Measurements from ENCODE around the gene PKIG.
A peak's percentile ranks its signal among the peaks of the same experiment; 100 is the strongest.

The PKIG gene

GRCh38 chr20:44597516-44597915, 15.1 kb downstream of the PKIG start:
- no peak for DNase-seq

DNA sequence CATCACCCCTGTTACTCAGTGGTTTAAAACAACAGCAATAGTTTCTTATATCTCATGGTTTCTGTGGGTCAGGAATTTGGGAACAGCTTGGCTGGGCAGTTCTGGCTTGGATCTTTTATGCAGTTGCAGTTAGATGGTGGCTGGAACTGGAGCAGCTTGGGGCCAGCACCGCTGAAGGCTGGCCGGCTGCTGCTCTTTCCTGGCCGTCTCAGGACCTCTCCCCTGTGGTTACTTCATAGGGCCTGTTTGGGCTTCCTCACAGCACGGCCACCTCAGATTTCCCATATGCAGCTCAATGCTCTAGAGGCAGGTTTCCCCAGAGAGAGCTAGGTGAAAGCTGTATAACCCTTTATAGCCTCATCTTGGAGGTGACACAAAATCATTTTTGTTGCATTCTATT, 15.6 kb downstream of the PKIG start:
- no peak for DNase-seq

- DNase-seq, result no peak
Measured at GRCh38 chr20:44598423-44599305, 16.3 kb downstream of the PKIG start.

DNA sequence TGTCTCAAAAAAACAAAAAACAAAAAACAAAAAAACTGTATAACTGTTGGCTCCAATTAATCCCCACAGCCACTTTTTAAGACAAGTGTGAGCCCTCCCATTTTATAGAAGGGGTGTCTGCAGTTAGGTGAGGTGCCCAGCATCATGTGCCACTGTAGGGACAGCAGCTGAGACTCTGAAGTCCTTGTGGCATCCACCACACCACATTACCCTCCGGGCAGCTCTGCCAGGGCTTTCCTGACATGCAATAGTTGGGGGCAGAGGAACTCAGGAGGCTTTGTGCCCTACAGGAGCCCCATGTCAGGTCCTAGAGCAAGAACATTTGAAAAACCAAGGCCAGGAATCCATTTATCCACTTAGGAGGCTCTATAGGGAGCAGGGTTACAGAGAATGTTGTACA, 17.3 kb downstream of the PKIG start:
- DNase-seq, result no peak

GRCh38 chr20:44600301-44600700, 17.9 kb downstream of the PKIG start:
- no peak for DNase-seq

DNA sequence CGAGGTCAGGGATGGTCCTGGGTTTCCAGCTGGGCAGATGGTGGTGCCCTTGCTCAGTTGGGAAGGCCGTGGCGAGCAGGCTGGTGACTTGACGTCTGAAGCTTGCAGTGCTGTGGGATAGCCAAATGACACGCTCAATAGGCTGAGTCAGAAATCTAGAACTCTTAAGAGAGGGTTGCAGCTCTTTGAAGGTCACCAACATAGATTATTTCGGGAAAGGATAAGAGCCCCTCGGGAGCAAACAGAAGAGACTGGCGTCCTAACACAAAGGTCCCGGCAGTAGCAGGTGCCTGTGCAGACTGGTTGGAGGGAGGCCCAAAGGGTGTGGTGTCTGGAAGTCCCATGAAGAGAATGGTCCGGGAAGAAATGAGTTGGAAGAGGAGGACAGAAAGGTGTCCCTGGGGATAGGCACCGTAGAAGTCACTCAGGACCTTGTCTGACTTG, 18.4 kb downstream of the PKIG start:
- no peak for DNase-seq

DNA sequence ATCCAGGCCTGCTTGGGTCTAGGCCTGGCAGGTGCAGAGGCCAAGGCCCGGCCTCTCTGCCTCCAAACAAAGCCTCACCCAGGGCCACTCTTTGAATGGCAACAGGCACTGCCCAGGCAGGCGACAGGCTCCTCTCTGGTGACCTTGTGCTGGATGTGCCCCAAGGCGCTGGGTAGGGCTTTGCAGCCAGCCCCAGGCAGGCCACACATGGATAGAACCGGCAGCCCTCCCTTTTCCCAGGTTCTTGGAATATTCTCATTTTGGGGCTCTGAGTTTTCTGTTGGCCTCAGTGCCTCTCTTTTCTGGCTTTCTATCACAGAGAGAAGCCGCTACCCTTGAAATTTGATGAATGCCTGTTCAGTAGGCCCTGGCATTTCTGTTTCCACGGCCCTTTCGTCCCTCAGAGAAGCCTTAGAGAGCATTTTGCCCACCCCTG, 18.9 kb downstream of the PKIG start:
- DNase-seq, result no peak

GRCh38 chr20:44601801-44602204, 19.4 kb downstream of the PKIG start:
- DNase-seq, result peak; percentile 35

- no peak for DNase-seq
Measured at GRCh38 chr20:44603327-44603726, 20.9 kb downstream of the PKIG start.

GRCh38 chr20:44606725-44607441, 24.5 kb downstream of the PKIG start:
- no peak for DNase-seq

DNA sequence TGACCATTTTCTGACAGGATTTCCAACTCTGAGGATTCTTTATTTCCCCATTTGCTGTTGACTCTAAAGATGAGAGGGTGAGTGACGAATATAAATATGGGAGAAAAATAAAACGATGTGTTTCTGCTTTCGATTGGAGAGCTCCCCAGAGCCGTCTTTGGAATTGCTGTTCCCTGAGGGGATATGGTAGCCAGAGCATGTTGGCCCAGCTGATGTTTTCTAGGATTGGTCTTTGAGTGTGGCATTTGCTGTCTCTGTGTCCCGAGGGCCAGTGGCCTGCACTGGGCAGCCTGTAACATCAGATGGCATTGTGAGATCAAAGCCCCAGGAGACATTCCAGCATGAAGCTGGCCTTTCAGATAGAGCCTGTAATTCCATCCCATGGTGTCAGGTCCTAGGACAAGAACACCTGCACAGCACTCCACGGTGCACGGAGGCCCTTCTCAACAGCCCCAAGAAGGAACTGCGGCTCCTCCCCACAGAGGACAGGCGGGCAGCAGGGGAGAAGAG, 26.7 kb downstream of the PKIG start:
- no peak for DNase-seq

DNA sequence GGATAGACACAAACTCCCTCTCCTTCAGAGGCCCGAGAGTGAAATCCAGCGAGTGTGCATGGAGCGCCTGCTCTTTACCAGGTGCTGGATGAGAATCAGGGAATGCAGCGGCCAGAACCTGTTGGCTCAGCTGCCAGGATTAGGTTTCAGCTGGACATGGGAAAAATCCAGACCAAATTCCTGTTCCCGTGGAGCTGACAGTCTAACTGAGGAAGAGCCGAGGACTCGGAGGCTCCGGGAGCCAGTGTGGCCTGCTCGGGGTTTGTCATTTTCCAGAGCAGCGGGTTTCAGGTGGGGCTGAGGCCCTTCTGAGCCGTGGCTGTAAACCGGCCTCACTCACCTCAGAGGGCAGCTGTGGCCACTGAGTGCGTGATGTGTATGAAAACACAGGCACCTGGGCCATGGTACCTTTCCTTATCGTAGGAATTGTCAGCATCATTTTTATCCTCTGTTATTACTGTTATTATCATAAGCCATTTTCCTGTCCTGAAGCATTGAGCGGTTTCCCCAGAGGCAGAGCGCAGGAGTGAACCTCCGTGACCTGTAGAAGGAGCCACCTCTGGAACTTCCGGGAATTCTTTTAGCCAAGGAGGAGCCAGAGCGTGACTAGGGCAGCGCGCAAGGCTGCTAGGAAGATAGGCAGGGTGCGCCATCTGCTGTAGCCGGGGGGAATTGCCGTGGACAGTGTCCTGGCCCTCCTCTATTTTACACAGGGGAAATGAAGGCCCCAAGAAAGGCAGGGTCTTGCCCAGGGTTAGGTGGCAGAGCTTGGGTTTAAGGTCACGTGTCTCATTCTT, 27.3 kb downstream of the PKIG start:
- DNase-seq, result peak; percentile 92

- DNase-seq, result peak; percentile 83
Measured at GRCh38 chr20:44610313-44610962, 28.1 kb downstream of the PKIG start.

GRCh38 chr20:44613575-44613974, 31.2 kb downstream of the PKIG start:
- no peak for DNase-seq

GRCh38 chr20:44614525-44614924, 32.1 kb downstream of the PKIG start:
- DNase-seq, result no peak

GRCh38 chr20:44615169-44615791, 32.9 kb downstream of the PKIG start:
- DNase-seq, result no peak

GRCh38 chr20:44615876-44616603, 33.7 kb downstream of the PKIG start:
- DNase-seq, result no peak

- DNase-seq, result no peak
Measured at GRCh38 chr20:44616604-44616964, 34.2 kb downstream of the PKIG start.

- no peak for DNase-seq
Measured at GRCh38 chr20:44618318-44618731, 35.9 kb downstream of the PKIG start.

GRCh38 chr20:44619294-44619693, 36.9 kb downstream of the PKIG start:
- no peak for DNase-seq

DNA sequence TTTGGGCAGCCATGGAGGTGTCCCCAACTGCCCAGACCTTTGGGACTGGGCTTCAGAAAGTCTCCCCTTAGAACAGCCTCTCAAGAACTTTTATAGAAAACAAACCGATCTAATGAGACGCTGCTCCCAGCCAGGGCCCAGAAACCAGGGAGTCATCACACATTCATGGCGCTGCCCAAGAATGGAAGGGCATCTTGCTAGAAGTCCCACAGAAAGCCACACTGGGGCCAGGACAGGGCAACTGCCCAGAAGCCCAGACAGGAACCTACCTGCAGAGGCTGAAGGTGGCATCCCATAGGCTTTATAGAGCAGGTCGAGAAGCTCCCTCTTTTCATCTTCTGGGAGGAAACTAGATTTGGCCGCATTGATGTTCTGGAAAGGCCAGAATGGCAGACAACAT, 37.7 kb downstream of the PKIG start:
- DNase-seq, result no peak
